Peyer's patch (tissue), 4 donors: ENCODE data around the gene SLC18A3. TPM values are rescaled to one million over a fixed set of nuclear protein-coding genes. Genes with fewer than 3 reads are reported as not detected.
A peak's percentile ranks its signal among the peaks of the same experiment; 100 is the strongest.

Experiments used
- DNase-seq, 3 donors: peaks; one replicate each; pipeline ENCODE4 v3.0.0-alpha.2; 2017 to 2019
- H3K27ac ChIP-seq, 4 donors: fragments of 200-600 bp; sonication (generic); one replicate each; pipeline ENCODE4 v1.5.1; 2016 to 2019
- H3K27me3 ChIP-seq, 2 donors: fragments of 200-600 bp; sonication (generic); one replicate each; pipeline ENCODE4 v1.5.1; 2019
- H3K36me3 ChIP-seq, 3 donors: fragments of 200-600 bp; sonication (generic); one replicate each; pipeline ENCODE4 v1.5.1; 2016 to 2019
- H3K4me1 ChIP-seq, 4 donors: fragments of 200-600 bp; sonication (generic); one replicate each; pipeline ENCODE4 v1.5.1; 2016 to 2019
- H3K4me3 ChIP-seq, 4 donors: fragments of 200-600 bp; sonication (generic); 1 replicate in 3 of 4; 2 replicates in 1 of 4; pipeline ENCODE4 v1.5.1; 2016 to 2019; ENCODE audit warnings: mild to moderate bottlenecking in 1 of 4
- H3K9me3 ChIP-seq, 4 donors: fragments of 200-600 bp; sonication (generic); one replicate each; pipeline ENCODE4 v1.5.1; 2016 to 2019; ENCODE audit warnings: mild to moderate bottlenecking in 1 of 4
- POLR2A ChIP-seq, 2 donors: fragments of 450-650 bp; IDR thresholded peaks; one replicate each; pipeline ENCODE4 v1.5.1; 2017; ENCODE audit warnings: antibody characterized with exemption in 2 of 2, mild to moderate bottlenecking in 2 of 2, moderate library complexity in 2 of 2
- total RNA-seq, 4 donors: library from RNA; depleted of rRNA; stranded (reverse); fragments of >200 nt; gene quantifications; one replicate each; pipeline ENCODE4 v1.1.0, GENCODE V29; 2016
- TF ChIP-seq, protein P1 (sequence below), 6 experiments: fragments of 450-650 bp in 4 of 6; fragments of 200-600 bp in 2 of 6; sonication (generic) in 1 of 6; IDR thresholded peaks; one replicate each; pipeline ENCODE4 v1.5.1; 2017 to 2019; ENCODE audit warnings: antibody characterized with exemption in 6 of 6, mild to moderate bottlenecking in 3 of 6, moderate library complexity in 1 of 6

Gene SLC18A3
- total RNA-seq, 4 donors from 2014 or later, result 0.47 TPM; not detected in 3

DNA sequence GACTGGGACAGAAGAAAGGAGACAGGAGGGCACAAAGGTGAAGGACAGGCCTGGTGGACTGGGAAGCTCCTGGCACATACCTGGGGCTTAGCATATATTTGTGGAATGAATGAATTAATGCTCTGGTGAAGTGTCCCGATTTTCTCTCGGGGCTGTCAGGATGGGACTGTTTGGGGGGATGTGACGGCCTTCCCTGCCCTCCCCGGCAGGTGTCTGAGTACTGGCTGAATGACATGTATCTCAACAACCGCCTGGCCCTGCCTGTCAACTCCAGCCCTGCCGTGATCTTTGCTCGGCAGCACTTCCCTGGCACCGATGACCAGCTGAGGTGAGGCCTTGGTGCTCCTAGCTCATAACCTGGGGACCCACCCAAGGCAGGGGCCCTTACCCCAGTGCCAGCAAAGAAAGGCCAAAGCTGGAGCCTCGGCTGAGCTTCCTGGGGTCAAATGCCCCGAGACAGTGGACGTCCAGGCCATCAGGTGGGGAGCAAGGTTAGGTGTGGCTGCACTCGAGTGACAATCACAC lies 10.2 kb downstream of the SLC18A3 start:
- H3K4me1 ChIP-seq, result no peaks in the 10 kb centered on the region
- TF ChIP-seq, protein P1, sequence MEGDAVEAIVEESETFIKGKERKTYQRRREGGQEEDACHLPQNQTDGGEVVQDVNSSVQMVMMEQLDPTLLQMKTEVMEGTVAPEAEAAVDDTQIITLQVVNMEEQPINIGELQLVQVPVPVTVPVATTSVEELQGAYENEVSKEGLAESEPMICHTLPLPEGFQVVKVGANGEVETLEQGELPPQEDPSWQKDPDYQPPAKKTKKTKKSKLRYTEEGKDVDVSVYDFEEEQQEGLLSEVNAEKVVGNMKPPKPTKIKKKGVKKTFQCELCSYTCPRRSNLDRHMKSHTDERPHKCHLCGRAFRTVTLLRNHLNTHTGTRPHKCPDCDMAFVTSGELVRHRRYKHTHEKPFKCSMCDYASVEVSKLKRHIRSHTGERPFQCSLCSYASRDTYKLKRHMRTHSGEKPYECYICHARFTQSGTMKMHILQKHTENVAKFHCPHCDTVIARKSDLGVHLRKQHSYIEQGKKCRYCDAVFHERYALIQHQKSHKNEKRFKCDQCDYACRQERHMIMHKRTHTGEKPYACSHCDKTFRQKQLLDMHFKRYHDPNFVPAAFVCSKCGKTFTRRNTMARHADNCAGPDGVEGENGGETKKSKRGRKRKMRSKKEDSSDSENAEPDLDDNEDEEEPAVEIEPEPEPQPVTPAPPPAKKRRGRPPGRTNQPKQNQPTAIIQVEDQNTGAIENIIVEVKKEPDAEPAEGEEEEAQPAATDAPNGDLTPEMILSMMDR (IDR thresholded peaks at IDR 0.05), result no peak
- no peak for TF ChIP-seq POLR2A (IDR thresholded peaks at IDR 0.05)
- H3K9me3 ChIP-seq, result no peaks in the 10 kb centered on the region
- no peaks in the 10 kb centered on the region for H3K27me3 ChIP-seq
- peak in 2 of 3 donors; percentile 19 to 26 for DNase-seq
- H3K36me3 ChIP-seq, result no peaks in the 10 kb centered on the region
- no peak overlapping the region for H3K4me3 ChIP-seq
- H3K27ac ChIP-seq, result no peak overlapping the region

DNA sequence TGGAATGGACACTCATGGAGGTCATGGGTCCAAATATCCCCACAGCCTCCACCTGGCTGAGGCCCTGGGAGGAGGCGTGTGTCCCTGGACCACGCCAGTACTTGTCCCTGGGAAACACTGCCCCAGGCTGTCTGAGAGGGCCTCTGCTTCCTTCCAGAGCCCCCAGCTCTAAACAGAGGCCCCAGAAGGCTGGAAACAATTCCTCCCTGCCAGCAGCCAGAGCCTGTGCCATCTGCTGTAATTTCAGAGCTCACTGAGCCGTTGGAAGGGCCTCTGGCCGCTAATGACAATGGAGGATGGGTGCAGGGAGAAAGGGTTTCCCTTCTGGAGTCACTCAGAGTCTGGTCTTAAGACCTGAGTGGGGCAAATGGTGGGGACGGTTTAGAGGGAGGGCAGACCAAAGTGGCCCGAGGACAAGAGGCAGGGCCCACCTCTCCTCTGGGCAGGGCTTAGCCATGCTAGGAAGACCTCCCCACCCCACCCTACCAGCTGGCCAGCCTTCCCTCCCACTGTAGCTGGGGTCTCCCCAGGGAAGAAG lies 10.8 kb downstream of the SLC18A3 start:
- Histone ChIP-seq H3K27me3 (no peaks in the 10 kb centered on the region), H3K4me1 (no peaks in the 10 kb centered on the region), H3K36me3 (no peaks in the 10 kb centered on the region), H3K4me3 (no peak overlapping the region), H3K27ac (no peak overlapping the region), H3K9me3 (no peaks in the 10 kb centered on the region)
- DNase-seq, result peak in 2 of 3 donors; percentile 19 to 30
- TF ChIP-seq POLR2A (IDR thresholded peaks at IDR 0.05), result no peak
- TF ChIP-seq, protein P1 (IDR thresholded peaks at IDR 0.05), result no peak

DNA sequence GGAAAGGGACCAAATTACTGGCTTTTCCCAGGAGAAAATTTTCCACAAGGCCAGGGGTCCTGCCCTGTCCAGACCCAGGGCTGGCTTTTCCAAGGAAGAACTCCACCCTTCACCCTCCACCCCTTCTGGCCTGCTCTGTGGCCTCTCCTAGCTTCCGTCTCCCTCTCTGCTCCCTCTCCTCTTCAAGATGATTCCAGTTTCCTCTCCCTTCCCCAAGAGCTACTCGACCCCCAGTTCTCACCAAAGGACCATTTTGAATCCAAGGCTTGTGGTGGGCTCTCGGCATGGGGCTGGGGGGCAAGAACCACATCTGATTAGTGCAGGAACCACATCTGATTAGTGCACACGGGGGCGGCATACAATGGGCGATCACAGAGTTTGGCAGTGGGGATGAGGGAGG lies 11.5 kb downstream of the SLC18A3 start:
- Histone ChIP-seq H3K9me3 (no peaks in the 10 kb centered on the region), H3K4me3 (no peak overlapping the region), H3K36me3 (no peaks in the 10 kb centered on the region), H3K27me3 (no peaks in the 10 kb centered on the region), H3K27ac (no peak overlapping the region), H3K4me1 (no peaks in the 10 kb centered on the region)
- TF ChIP-seq, protein P1 (IDR thresholded peaks at IDR 0.05), result no peak
- TF ChIP-seq POLR2A (IDR thresholded peaks at IDR 0.05), result no peak
- peak in 2 of 3 donors; percentile 10 to 23 for DNase-seq

DNA sequence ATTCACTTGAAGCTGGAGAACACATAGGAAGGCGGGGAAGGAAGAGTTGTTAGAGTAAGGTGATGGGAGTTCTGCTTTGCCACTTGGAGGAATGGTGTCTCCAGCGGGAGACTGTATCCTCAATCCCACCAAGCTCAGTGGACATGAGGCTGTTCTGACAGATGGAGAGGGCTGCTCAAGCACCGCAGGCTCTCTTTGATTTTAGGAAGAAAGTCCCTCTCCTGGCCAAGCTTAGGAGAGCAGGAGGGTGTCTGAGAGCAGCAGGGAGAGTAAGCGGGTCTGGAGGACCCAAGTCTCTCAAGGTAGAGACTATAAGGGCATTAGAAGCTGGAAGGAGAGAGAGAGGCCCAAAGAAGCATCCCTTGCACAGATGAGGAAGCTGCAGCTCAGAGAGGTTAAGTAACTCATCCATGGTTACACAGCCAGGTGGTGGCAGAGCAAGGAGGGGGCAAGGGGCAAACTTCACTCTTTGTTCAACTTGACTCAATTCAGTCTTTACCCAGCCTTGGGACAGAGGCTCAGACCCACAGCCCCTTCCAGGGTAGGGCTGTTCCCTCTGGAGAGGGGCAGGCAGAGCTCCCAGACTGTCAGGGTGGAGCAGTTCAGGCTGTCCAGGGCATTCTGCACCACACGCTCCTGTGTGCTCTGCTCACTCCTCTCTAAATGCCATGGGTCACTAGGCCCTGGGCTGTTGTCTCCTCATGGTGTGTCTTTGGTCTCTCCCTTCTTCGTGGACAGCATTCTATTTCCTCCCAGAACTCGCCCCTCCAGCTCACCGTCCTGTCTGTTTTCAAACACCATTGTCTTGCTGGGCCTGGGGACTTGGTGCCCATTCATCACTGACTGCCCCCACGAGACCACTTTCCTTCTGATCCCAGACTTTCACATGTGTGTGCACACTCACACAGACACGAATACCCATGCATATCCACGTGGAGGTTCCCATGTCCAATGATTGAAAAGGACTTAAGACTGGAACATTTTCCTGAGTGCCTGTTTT lies 12.6 kb downstream of the SLC18A3 start:
- peak in 2 of 3 donors; percentile 7 to 15 for DNase-seq
- Histone ChIP-seq H3K27ac (no peak overlapping the region), H3K9me3 (no peaks in the 10 kb centered on the region), H3K4me1 (no peaks in the 10 kb centered on the region), H3K36me3 (no peaks in the 10 kb centered on the region), H3K4me3 (no peak overlapping the region), H3K27me3 (no peaks in the 10 kb centered on the region)
- TF ChIP-seq, protein P1 (IDR thresholded peaks at IDR 0.05), result no peak
- TF ChIP-seq POLR2A (IDR thresholded peaks at IDR 0.05), result no peak

DNA sequence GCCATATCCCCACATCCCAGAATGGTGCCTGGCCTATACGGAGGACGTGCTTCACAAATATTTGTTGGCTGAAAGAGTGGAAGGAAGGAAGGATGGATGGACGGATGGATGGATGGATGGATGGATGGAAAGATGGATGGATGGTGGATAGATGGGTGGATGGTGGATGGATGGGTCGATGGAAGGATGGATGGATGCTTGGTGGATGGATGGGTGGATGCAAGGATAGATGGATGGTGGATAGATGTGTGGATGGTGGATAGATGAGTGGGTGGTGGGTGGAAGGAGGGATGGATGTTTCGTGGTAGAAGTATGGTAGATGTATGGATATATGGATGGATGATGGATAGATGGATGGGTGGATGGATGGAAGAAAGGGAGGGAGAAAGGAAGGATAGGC lies 14.5 kb downstream of the SLC18A3 start:
- Histone ChIP-seq H3K9me3 (no peaks in the 10 kb centered on the region), H3K27ac (no peak overlapping the region), H3K27me3 (no peaks in the 10 kb centered on the region), H3K36me3 (no peaks in the 10 kb centered on the region), H3K4me1 (no peaks in the 10 kb centered on the region), H3K4me3 (no peak overlapping the region)
- no peak for TF ChIP-seq POLR2A (IDR thresholded peaks at IDR 0.05)
- TF ChIP-seq, protein P1 (IDR thresholded peaks at IDR 0.05), result no peak
- peak in 1 of 3 donors; percentile 2 for DNase-seq
